GM18505 (cell line): ENCODE data around the gene NMRK2.
"Not testable (repeated sequence)": the region's sequence is repeated elsewhere in the genome, so short reads cannot be mapped to it uniquely, and the experiment has no call there.

Experiments used
- ATAC-seq: cut with Tn5 transposase; IDR thresholded peaks from one replicate; pipeline ENCODE4 v1.9.1; 2021; ENCODE audit not compliant: unreplicated experiment
- POLR2A ChIP-seq: IDR thresholded peaks from 4 replicates; pipeline ENCODE4 v1.6.1; 2011; ENCODE audit warnings: borderline replicate concordance; ENCODE audit not compliant: insufficient read depth, insufficient read length; ENCODE audit errors: extremely low read depth

NMRK2 gene

GRCh38 chr19:3910105-3910504 is 22.8 kb upstream of the NMRK2 start:
- no peak for ATAC-seq
- TF ChIP-seq POLR2A: no peak

- no peak for TF ChIP-seq POLR2A
- ATAC-seq: no peak
Observed at GRCh38 chr19:3914199-3914598, 18.7 kb upstream of the NMRK2 start.

GRCh38 chr19:3916033-3916432 is 16.8 kb upstream of the NMRK2 start:
- ATAC-seq: no peak
- TF ChIP-seq POLR2A: no peak

GRCh38 chr19:3919793-3920192 is 13.1 kb upstream of the NMRK2 start:
- no peak for TF ChIP-seq POLR2A
- ATAC-seq: no peak

GRCh38 chr19:3923096-3923758 is 9.6 kb upstream of the NMRK2 start:
- ATAC-seq: no peak
- TF ChIP-seq POLR2A: no peak

GRCh38 chr19:3923912-3924311 is 9.0 kb upstream of the NMRK2 start:
- no peak for ATAC-seq
- no peak for TF ChIP-seq POLR2A

GRCh38 chr19:3931041-3931440 is 1.8 kb upstream of the NMRK2 start:
- no peak for ATAC-seq
- TF ChIP-seq POLR2A: no peak

- ATAC-seq: no peak
- TF ChIP-seq POLR2A: no peak
Observed at GRCh38 chr19:3936506-3937442, 3.9 kb downstream of the NMRK2 start.

GRCh38 chr19:3938300-3938950 is 5.6 kb downstream of the NMRK2 start:
- ATAC-seq: not testable (repeated sequence)

- no peak for TF ChIP-seq POLR2A
- ATAC-seq: no peak
Observed at GRCh38 chr19:3942790-3943409, 10.0 kb downstream of the NMRK2 start.

- no peak for TF ChIP-seq POLR2A
- ATAC-seq: no peak
Observed at GRCh38 chr19:3944018-3944721, 11.3 kb downstream of the NMRK2 start.

- no peak for ATAC-seq
- no peak for TF ChIP-seq POLR2A
Observed at GRCh38 chr19:3945838-3946237, 13.0 kb downstream of the NMRK2 start.

- not testable (repeated sequence) for ATAC-seq
Observed at GRCh38 chr19:3947316-3947933, 14.6 kb downstream of the NMRK2 start.
